Central memory CD8-positive, alpha-beta T cell (primary cell): Measurements from ENCODE around the gene ZC3H4.
"Not testable (repeated sequence)": the region's sequence is repeated elsewhere in the genome, so short reads cannot be mapped to it uniquely, and the experiment has no call there.

Experiments used
- ATAC-seq: fragments of 150-1000 bp; cut with Tn5 transposase; replicated peaks from 2 replicates; pipeline ENCODE4 v1.10.0; 2022; ENCODE audit warnings: mild to moderate bottlenecking, moderate FRiP score, moderate number of reproducible peaks; ENCODE audit not compliant: poor library complexity, severe bottlenecking; ENCODE audit errors: extremely low read depth
- DNase-seq, 2 donors: peaks; one replicate each; pipeline ENCODE4 v3.0.0; 2021; ENCODE audit warnings: low spot score in 2 of 2
- H3K27ac Mint-ChIP-seq: one replicate; pipeline ENCODE4 v1.8.0; 2022; ENCODE audit warnings: low read depth, mild to moderate bottlenecking, moderate library complexity, mixed read lengths
- H3K27me3 Mint-ChIP-seq: one replicate; pipeline ENCODE4 v1.8.0; 2022; ENCODE audit warnings: mixed read lengths
- H3K36me3 Mint-ChIP-seq: one replicate; pipeline ENCODE4 v1.8.0; 2022; ENCODE audit warnings: mild to moderate bottlenecking, moderate library complexity, mixed read lengths; ENCODE audit not compliant: insufficient read depth
- H3K4me1 Mint-ChIP-seq: one replicate; pipeline ENCODE4 v1.8.0; 2022; ENCODE audit warnings: mixed read lengths
- H3K4me3 Mint-ChIP-seq: one replicate; pipeline ENCODE4 v1.8.0; 2022; ENCODE audit warnings: mild to moderate bottlenecking, moderate library complexity, mixed read lengths
- H3K9me3 Mint-ChIP-seq: one replicate; pipeline ENCODE4 v1.8.0; 2022; ENCODE audit warnings: mixed read lengths

ZC3H4 gene

DNA sequence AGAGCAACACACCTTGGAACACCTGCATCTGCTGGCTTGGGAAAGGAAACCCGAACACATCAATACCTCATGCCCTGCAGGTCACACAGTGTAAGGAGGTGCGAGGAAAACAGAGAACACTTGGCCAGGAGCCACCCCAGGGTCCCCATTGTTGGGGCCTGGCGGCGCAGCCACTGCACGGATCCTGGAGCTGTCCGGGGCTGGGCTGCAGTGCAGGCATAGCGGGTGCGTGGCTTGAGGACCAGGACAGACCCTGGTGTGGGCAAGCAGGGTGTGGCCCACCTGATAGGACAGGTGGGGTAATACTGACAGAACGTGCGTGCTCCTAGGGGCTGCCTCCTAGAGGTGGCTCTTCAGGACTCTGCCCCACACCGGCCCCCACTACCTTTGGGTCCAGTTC, 48.3 kb downstream of the ZC3H4 start:
- ATAC-seq, result no peak
- H3K27me3 Mint-ChIP-seq, result no peaks in the 10 kb centered on the region
- DNase-seq, result no peak
- peaks cover 21% of the 10 kb centered on the region for H3K36me3 Mint-ChIP-seq
- H3K4me1 Mint-ChIP-seq, result peaks cover 2% of the 10 kb centered on the region
- no peak overlapping the region for H3K4me3 Mint-ChIP-seq
- H3K27ac Mint-ChIP-seq, result no peak overlapping the region
- H3K9me3 Mint-ChIP-seq, result no peaks in the 10 kb centered on the region

GRCh38 chr19:47063874-47064273, 49.7 kb downstream of the ZC3H4 start:
- H3K4me3 Mint-ChIP-seq, result no peak overlapping the region
- H3K4me1 Mint-ChIP-seq, result no peaks in the 10 kb centered on the region
- peaks cover 21% of the 10 kb centered on the region for H3K36me3 Mint-ChIP-seq
- H3K27me3 Mint-ChIP-seq, result no peaks in the 10 kb centered on the region
- no peaks in the 10 kb centered on the region for H3K9me3 Mint-ChIP-seq
- ATAC-seq (no peak), DNase-seq (no peak)
- no peak overlapping the region for H3K27ac Mint-ChIP-seq

DNA sequence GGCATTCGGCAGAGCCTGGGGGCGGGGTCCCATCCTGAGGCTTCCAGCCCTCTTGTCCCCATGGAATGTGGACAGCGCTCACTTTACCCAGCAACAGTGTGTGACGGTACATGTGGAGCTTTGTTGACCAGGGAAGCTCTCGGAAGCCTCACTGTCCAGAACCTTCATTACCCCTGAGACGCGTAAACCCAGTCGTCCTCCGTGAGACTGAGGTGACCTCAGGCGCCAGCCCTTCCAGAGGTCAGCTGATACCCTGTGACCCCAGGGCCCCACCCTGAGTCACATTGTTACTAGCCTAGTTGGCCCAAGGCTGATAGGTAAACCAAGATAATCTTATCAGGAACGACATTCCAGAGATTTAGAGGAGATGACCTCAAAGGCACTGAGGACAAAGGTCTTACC, 55.0 kb downstream of the ZC3H4 start:
- Mint-ChIP-seq H3K4me1 (no peaks in the 10 kb centered on the region), H3K9me3 (no peaks in the 10 kb centered on the region), H3K27me3 (peaks cover 15% of the 10 kb centered on the region), H3K4me3 (no peak overlapping the region), H3K27ac (no peak overlapping the region), H3K36me3 (peaks cover 6% of the 10 kb centered on the region)
- DNase-seq (no peak), ATAC-seq (no peak)

DNA sequence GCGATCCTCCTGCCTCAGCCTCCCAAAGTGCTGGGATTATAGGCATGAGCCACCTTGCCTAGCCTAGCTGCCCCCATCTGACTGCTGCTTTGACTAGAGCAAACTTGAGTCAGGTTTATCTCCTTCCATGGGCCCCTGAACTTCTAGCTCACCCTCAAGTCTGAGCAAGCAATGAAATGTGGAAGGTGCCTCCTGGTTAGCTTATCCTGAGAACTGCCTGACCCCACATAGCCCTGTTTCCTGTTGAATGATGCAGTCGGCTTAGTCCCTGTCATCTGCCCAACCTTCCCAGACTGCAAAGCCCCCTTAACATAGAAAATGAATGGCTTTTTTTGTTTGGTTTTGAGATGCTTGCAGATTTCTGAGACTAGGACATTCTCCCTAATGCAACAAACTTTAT, 56.2 kb downstream of the ZC3H4 start:
- H3K4me3 Mint-ChIP-seq, result no peak overlapping the region
- no peak overlapping the region for H3K27ac Mint-ChIP-seq
- peaks cover 25% of the 10 kb centered on the region for H3K27me3 Mint-ChIP-seq
- no peaks in the 10 kb centered on the region for H3K4me1 Mint-ChIP-seq
- H3K9me3 Mint-ChIP-seq, result no peaks in the 10 kb centered on the region
- H3K36me3 Mint-ChIP-seq, result peaks cover 1% of the 10 kb centered on the region
- ATAC-seq (no peak), DNase-seq (no peak)

GRCh38 chr19:47056411-47056810, 57.2 kb downstream of the ZC3H4 start:
- H3K9me3 Mint-ChIP-seq, result no peaks in the 10 kb centered on the region
- peaks cover 25% of the 10 kb centered on the region for H3K27me3 Mint-ChIP-seq
- no peak for DNase-seq
- no peak overlapping the region for H3K27ac Mint-ChIP-seq
- no peak for ATAC-seq
- no peaks in the 10 kb centered on the region for H3K4me1 Mint-ChIP-seq
- H3K36me3 Mint-ChIP-seq, result peaks cover 1% of the 10 kb centered on the region
- no peak overlapping the region for H3K4me3 Mint-ChIP-seq

- Mint-ChIP-seq H3K4me1 (peaks cover 31% of the 10 kb centered on the region), H3K27me3 (peaks cover 25% of the 10 kb centered on the region), H3K36me3 (peaks cover 11% of the 10 kb centered on the region)
- not testable (repeated sequence) for DNase-seq, H3K27ac Mint-ChIP-seq, ATAC-seq, H3K9me3 Mint-ChIP-seq, H3K4me3 Mint-ChIP-seq
Observed at GRCh38 chr19:47050562-47050961, 63.0 kb downstream of the ZC3H4 start.

DNA sequence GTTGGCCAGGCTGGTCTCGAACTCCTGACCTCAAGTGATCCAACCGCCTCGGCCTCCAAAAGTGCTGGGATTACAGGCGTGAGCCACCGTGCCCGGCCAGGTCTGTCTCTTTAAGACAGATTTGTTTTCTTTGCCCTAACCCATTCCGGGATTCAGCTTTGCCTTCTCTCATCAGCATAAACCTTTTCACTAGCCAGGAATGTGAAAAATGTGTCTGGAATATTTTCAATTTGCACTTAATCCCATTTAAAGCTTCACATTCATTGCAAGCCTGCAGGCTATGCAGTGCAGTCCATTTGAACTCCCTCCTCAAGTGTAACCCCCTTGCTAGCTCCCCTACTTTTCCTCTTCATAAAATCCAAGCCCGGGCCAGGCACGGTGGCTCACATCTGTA, 64.3 kb downstream of the ZC3H4 start:
- peaks cover 11% of the 10 kb centered on the region for H3K36me3 Mint-ChIP-seq
- peaks cover 17% of the 10 kb centered on the region for H3K27me3 Mint-ChIP-seq
- H3K27ac Mint-ChIP-seq, result peak overlapping the region; percentile 66
- no peaks in the 10 kb centered on the region for H3K9me3 Mint-ChIP-seq
- DNase-seq (no peak), ATAC-seq (no peak)
- H3K4me1 Mint-ChIP-seq, result peaks cover 31% of the 10 kb centered on the region
- peak overlapping the region; percentile 91 for H3K4me3 Mint-ChIP-seq

DNA sequence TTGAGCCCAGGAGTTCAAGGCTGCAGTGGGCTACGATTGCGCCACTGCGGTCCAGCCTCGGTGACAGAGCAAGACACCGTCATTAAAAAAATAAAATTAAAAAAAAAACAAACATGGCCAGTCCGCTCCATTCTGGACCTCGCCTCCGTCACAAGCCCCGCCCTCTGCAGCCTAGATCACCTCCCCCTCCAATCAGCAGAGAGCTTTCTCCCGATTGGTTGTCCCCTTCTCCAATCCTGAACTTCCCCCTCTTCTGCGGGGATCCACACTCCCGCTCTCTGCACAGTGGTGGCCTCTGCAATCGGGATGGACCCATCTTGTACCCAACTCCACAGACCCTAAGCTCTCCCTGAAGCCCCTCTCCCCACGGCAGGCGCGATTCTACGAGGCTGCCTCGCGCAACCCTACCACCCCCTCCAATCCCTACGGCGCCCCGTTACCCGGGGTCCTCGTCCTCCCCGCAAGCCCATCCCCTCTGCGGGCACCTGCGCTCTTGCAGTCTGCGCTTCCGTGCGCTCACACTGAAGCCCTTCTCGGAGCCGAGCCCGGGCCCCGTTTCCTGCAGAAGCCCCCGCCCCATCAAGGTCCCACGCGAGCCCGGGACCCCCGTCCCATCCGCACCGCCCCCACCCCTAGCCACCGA, 65.7 kb downstream of the ZC3H4 start:
- H3K9me3 Mint-ChIP-seq, result no peaks in the 10 kb centered on the region
- H3K4me1 Mint-ChIP-seq, result peaks cover 31% of the 10 kb centered on the region
- peak overlapping the region; percentile 66 for H3K27ac Mint-ChIP-seq
- peaks cover 3% of the 10 kb centered on the region for H3K27me3 Mint-ChIP-seq
- H3K36me3 Mint-ChIP-seq, result peaks cover 13% of the 10 kb centered on the region
- DNase-seq, result peak; percentile 33 to 48
- ATAC-seq, result peak; percentile 36
- H3K4me3 Mint-ChIP-seq, result peak overlapping the region; percentile 91

GRCh38 chr19:47047272-47047762, 66.3 kb downstream of the ZC3H4 start:
- Mint-ChIP-seq H3K4me1 (peaks cover 31% of the 10 kb centered on the region), H3K27ac (no peak overlapping the region), H3K4me3 (peak overlapping the region; percentile 91)

DNA sequence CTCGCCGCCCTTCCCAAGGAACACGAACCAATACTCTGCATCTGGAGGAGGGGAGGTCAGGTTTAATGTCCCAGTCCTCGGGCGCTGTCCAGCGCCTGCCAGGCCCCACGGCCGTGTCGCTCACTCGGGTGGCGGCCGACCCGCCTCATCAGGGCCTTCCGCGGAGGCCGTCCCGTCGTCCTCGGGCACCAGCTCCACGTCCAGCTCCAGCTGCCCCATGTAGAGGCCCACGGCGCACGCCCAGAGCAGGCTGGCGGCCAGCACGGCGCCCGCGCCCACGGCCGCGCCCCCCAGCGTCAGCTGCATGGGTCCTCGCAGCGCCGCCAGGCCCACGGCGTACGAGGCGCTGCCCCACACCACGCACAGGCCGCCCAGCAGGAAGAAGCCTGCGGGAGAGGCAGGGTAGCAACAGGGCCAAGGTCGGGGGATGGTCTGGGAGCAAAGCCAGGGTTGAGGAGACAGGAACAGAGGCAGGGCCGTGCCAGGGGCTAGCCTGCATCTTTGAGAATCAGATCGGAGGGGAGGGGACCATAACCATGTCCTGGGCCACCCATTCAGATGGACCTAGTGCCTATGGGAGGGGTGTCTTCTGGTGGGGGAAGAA, 67.6 kb downstream of the ZC3H4 start:
- Mint-ChIP-seq H3K36me3 (peaks cover 13% of the 10 kb centered on the region), H3K4me3 (peak overlapping the region; percentile 9), H3K4me1 (peaks cover 31% of the 10 kb centered on the region), H3K27me3 (no peaks in the 10 kb centered on the region), H3K9me3 (no peaks in the 10 kb centered on the region), H3K27ac (no peak overlapping the region)
- DNase-seq (no peak), ATAC-seq (no peak)

More at GRCh38 chr19:47047272-47047762, 66.3 kb downstream of the ZC3H4 start:
- no peaks in the 10 kb centered on the region for H3K9me3 Mint-ChIP-seq
- ATAC-seq, result no peak
- no peaks in the 10 kb centered on the region for H3K27me3 Mint-ChIP-seq
- no peak for DNase-seq
- peaks cover 13% of the 10 kb centered on the region for H3K36me3 Mint-ChIP-seq

DNA sequence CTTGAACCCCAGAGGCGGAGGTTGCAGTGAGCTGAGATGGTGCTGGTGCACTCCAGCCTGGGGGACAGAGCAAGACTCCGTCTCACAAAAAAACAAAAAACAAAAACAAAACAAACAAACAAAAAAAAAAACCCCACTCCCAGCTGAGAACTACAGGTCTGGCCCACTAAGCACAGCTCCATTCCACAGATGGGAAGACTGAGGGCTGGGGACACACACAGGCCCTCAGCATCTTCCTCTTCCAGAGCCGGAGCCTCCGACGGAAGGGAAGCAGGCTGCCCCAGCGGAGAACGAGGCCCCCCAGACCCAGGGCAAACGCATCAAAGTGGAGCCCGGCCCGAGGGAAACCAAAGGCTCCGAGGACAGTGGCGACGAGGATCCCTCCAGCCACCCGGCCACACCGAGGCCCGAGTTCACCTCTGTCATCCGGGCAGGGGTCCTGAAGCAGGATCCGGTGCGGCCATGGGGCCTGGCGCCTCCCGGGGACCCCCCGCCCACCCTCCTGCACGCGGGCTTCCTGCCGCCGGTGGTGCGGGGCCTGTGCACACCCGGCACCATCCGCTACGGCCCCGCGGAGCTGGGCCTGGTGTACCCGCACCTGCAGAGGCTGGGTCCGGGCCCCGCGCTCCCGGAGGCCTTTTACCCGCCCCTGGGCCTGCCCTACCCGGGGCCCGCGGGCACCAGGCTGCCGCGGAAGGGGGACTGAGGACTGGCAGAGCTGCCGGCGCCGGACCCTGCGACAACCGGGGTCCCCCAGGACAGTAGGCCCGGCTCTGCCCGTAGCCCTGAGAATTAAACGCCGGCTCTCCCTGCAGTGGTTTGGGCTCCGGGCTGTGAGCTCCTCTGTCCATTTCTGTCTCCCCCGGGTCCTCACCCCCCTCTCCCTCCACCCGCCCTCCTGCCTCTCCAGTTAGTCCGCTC, 68.4 kb downstream of the ZC3H4 start:
- H3K27ac Mint-ChIP-seq, result no peak overlapping the region
- H3K27me3 Mint-ChIP-seq, result no peaks in the 10 kb centered on the region
- H3K4me1 Mint-ChIP-seq, result peaks cover 31% of the 10 kb centered on the region
- H3K4me3 Mint-ChIP-seq, result no peak overlapping the region
- no peak for DNase-seq
- no peaks in the 10 kb centered on the region for H3K9me3 Mint-ChIP-seq
- no peak for ATAC-seq
- H3K36me3 Mint-ChIP-seq, result peaks cover 13% of the 10 kb centered on the region

DNA sequence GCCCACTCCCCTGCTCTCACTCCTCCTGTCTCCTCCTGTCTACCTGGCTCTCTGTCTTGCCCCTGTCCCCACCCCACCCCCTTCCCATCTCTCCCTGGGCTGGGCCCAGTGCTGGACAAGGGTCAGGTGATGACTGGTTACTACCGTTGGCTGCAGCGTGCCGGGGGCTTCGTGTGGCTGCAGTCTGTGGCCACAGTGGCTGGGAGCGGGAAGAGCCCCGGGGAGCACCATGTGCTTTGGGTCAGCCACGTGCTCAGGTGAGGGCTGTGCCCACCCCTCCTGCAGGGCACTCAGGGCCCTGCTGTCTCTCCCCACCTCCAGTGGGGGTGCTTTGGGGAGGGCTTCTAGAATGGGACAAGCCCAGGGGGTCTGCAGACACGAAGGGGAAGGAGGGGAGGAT, 72.7 kb downstream of the ZC3H4 start:
- ATAC-seq, result no peak
- no peak overlapping the region for H3K4me3 Mint-ChIP-seq
- peaks cover 6% of the 10 kb centered on the region for H3K4me1 Mint-ChIP-seq
- H3K27me3 Mint-ChIP-seq, result no peaks in the 10 kb centered on the region
- DNase-seq, result no peak
- peaks cover 8% of the 10 kb centered on the region for H3K36me3 Mint-ChIP-seq
- H3K9me3 Mint-ChIP-seq, result no peaks in the 10 kb centered on the region
- H3K27ac Mint-ChIP-seq, result no peak overlapping the region
